HepG2 (cell line): ENCODE results near the gene TPM3. TPM values are rescaled to one million over a fixed set of nuclear protein-coding genes. Genes with fewer than 3 reads are reported as not detected.

Experiments used
- EP300 ChIP-seq, 3 experiments: sonication (generic) in 1 of 3; formaldehyde crosslinking in 1 of 3; IDR thresholded peaks; 2 replicates each; pipeline versions ENCODE4 v1.5.1 to v1.6.1; 2011 to 2020; ENCODE audit warnings: low read depth in 2 of 3, low read length in 2 of 3, borderline replicate concordance in 1 of 3, improper control_type of control experiment in 1 of 3, mild to moderate bottlenecking in 1 of 3, missing genetic modification reagents in 1 of 3, moderate library complexity in 1 of 3
- ESRRA ChIP-seq: sonication (generic); formaldehyde crosslinking; IDR thresholded peaks from 2 replicates; pipeline ENCODE4 v1.5.1; 2020; ENCODE audit warnings: mild to moderate bottlenecking, low read depth, missing genetic modification reagents
- FOXA1 ChIP-seq, 2 experiments: fragments of 450-650 bp in 1 of 2; sonication (generic) in 1 of 2; formaldehyde crosslinking in 1 of 2; IDR thresholded peaks; 2 replicates each; pipeline versions ENCODE4 v1.4.0 to v1.6.1; 2016 to 2020; ENCODE audit warnings: missing genetic modification reagents in 1 of 2
- FOXC1 ChIP-seq: sonication (generic); formaldehyde crosslinking; IDR thresholded peaks from 2 replicates; pipeline ENCODE4 v1.8.0; 2022; ENCODE audit warnings: mild to moderate bottlenecking, missing genetic modification reagents, borderline replicate concordance
- GATAD2A ChIP-seq: IDR thresholded peaks from 2 replicates; pipeline ENCODE4 v1.6.1; 2016
- HMGXB3 ChIP-seq: sonication (generic); formaldehyde crosslinking; IDR thresholded peaks from 2 replicates; pipeline ENCODE4 v1.4.0; 2020; ENCODE audit warnings: missing genetic modification reagents, borderline replicate concordance
- KAT2B ChIP-seq: fragments of 150-350 bp; IDR thresholded peaks from 2 replicates; pipeline ENCODE4 v1.6.1; 2014; ENCODE audit warnings: low read depth, low read length, borderline replicate concordance
- NFYB ChIP-seq: sonication (generic); formaldehyde crosslinking; IDR thresholded peaks from 2 replicates; pipeline ENCODE4 v1.4.0; 2020; ENCODE audit warnings: missing genetic modification reagents
- PAWR ChIP-seq: sonication (generic); formaldehyde crosslinking; IDR thresholded peaks from 2 replicates; pipeline ENCODE4 v1.4.0; 2020; ENCODE audit warnings: missing genetic modification reagents, mild to moderate bottlenecking, borderline replicate concordance
- PITX1 ChIP-seq: sonication (generic); formaldehyde crosslinking; IDR thresholded peaks from 2 replicates; pipeline ENCODE4 v1.5.1; 2020; ENCODE audit warnings: mild to moderate bottlenecking, missing genetic modification reagents
- SOX13 ChIP-seq, 3 experiments: fragments of 450-650 bp in 1 of 3; sonication (generic) in 1 of 3; formaldehyde crosslinking in 1 of 3; IDR thresholded peaks in 2 of 3; conservative IDR thresholded peaks in 1 of 3; 2 replicates each; pipeline versions ENCODE4 v1.5.0 to v1.6.1; 2016 to 2020; ENCODE audit warnings: antibody characterized with exemption in 1 of 3, mild to moderate bottlenecking in 1 of 3, missing compliant biosample characterization in 1 of 3, missing genetic modification reagents in 1 of 3, moderate library complexity in 1 of 3
- THYN1 ChIP-seq: sonication (generic); formaldehyde crosslinking; IDR thresholded peaks from 2 replicates; pipeline ENCODE4 v1.8.1; 2023; ENCODE audit warnings: low read depth, mild to moderate bottlenecking, moderate library complexity, missing genetic modification reagents, borderline replicate concordance
- ZBTB8A ChIP-seq: sonication (generic); formaldehyde crosslinking; IDR thresholded peaks from 2 replicates; pipeline ENCODE4 v1.4.0; 2020; ENCODE audit warnings: mild to moderate bottlenecking, low read depth, missing genetic modification reagents, borderline replicate concordance
- ZMYM4 ChIP-seq: sonication (generic); formaldehyde crosslinking; IDR thresholded peaks from 2 replicates; pipeline ENCODE4 v1.8.1; 2023; ENCODE audit warnings: mild to moderate bottlenecking, missing genetic modification reagents
- ZNF232 ChIP-seq: sonication (generic); formaldehyde crosslinking; IDR thresholded peaks from 2 replicates; pipeline ENCODE4 v1.4.0; 2020; ENCODE audit warnings: missing genetic modification reagents, borderline replicate concordance
- ZNF280B ChIP-seq: sonication (generic); formaldehyde crosslinking; IDR thresholded peaks from 2 replicates; pipeline ENCODE4 v1.5.0; 2020; ENCODE audit warnings: missing genetic modification reagents, mild to moderate bottlenecking, borderline replicate concordance
- ZNF749 ChIP-seq: sonication (generic); formaldehyde crosslinking; IDR thresholded peaks from 2 replicates; pipeline ENCODE4 v1.8.0; 2022; ENCODE audit warnings: mild to moderate bottlenecking, missing genetic modification reagents, moderate library complexity, borderline replicate concordance
- polyA plus RNA-seq, 8 experiments: library from polyadenylated mRNA; depleted of rRNA in 3 of 8; stranded (reverse) in 7 of 8; unstranded in 1 of 8; fragments of >200 nt; fragmentation: Illumina TruSeq in 4 of 8; extraction: Trizol in 4 of 8; gene quantifications; 2 replicates each; pipeline versions ENCODE4 v1.2.1 to v1.2.3, GENCODE V29; 2011 to 2016; ENCODE audit warnings: low read depth in 4 of 8, missing spikeins in 1 of 8, mixed read lengths in 1 of 8; ENCODE audit not compliant: insufficient read depth in 1 of 8
- total RNA-seq, 5 experiments: library from RNA; depleted of rRNA; stranded (reverse); fragments of >200 nt; fragmentation: Illumina TruSeq; extraction: Trizol; gene quantifications; 2 replicates each; pipeline ENCODE4 v1.2.3, GENCODE V29; 2016; ENCODE audit warnings: low read depth in 1 of 5
- TF ChIP-seq, protein P1 (sequence below): sonication (generic); formaldehyde crosslinking; IDR thresholded peaks from 2 replicates; pipeline ENCODE4 v1.5.0; 2020; ENCODE audit warnings: missing genetic modification reagents

The TPM3 gene
- total and polyA plus RNA-seq, 2 of the 13 experiments (the other 11 are each of a cell fraction or from before 2014, with no cell fraction given) = 160 to 307 TPM

DNA sequence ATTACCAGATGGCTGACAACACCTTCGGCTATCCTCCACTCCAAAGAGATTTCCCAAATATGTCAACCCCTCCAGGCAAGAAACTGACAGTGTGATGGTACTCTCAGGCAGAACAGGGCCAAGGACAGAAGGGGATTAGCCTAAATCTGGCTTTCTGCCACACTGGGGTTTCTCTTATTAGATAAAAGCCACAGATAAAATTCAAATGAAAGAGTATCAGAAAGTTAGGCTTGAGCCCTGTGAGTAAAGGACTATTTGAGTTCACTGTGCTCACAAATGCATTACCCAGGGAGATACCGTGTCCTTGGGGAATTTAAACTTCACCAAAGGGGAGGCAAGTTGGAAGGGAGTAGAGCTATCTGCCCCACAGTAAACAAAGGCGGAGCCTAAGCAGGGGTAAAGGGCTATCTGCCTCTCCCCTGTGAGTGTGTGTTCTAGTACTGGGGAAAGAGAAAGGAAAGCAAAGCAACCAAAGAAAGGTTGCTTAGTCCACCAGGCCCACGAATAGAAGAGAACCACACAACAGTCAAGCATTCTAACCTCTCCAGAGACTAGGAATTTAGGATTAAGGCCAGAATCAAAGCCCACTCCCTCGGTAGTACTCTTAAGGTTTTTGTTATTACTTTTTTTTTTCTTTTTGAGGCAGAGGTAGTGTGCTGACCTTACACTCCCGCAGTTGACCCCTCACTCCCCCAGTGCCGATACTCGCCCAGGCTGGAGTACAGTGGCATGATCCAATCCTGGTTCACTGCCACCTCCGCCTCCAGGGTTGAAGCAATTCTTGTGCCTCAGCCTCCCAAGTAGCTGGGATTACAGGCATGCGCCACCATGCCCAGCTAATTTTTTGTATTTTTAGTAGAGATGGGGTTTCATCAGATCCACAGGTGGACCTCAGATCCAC lies 12.7 kb downstream of the TPM3 start (continued):
- TF ChIP-seq FOXC1 (CRISPR knock-in tag) (0 out of 2 replicates have a peak, but pooled peaks have one; percentile 28), FOXA1 (IDR thresholded peaks at IDR 0.05) (no peak), FOXA1 (CRISPR knock-in tag; IDR thresholded peaks at IDR 0.05) (peak; percentile 77), KAT2B (no peak), NFYB (no peak), ZBTB8A (CRISPR knock-in tag) (no peak), HMGXB3 (CRISPR knock-in tag) (peak; percentile 49; the same call in 1 of the 2 replicates), PAWR (CRISPR knock-in tag) (no peak), ESRRA (CRISPR knock-in tag) (no peak), THYN1 (no peak), ZNF749 (CRISPR knock-in tag) (no peak), SOX13 (IDR thresholded peaks at IDR 0.05) (no peak), SOX13 (CRISPR knock-in tag; conservative IDR thresholded peaks at IDR 0.05 in 1 of 2, IDR thresholded peaks at IDR 0.05 in 1 of 2) (peak in 1 of 2 experiments; percentile 25; a peak in 1 of 4 replicates), ZNF232 (CRISPR knock-in tag) (no peak), PITX1 (peak; percentile 55; the same call in 1 of the 2 replicates), ZNF280B (CRISPR knock-in tag) (no peak), GATAD2A (peak; percentile 32; the same call in 1 of the 2 replicates), ZMYM4 (CRISPR knock-in tag) (peak; percentile 52; the same call in 1 of the 2 replicates), EP300 (IDR thresholded peaks at IDR 0.05; ENCODE audit: low read depth in 2 of 2, low read length in 2 of 2) (no peak), EP300 (CRISPR knock-in tag; IDR thresholded peaks at IDR 0.05; ENCODE audit: borderline replicate concordance) (no peak)
- TF ChIP-seq, protein P1, sequence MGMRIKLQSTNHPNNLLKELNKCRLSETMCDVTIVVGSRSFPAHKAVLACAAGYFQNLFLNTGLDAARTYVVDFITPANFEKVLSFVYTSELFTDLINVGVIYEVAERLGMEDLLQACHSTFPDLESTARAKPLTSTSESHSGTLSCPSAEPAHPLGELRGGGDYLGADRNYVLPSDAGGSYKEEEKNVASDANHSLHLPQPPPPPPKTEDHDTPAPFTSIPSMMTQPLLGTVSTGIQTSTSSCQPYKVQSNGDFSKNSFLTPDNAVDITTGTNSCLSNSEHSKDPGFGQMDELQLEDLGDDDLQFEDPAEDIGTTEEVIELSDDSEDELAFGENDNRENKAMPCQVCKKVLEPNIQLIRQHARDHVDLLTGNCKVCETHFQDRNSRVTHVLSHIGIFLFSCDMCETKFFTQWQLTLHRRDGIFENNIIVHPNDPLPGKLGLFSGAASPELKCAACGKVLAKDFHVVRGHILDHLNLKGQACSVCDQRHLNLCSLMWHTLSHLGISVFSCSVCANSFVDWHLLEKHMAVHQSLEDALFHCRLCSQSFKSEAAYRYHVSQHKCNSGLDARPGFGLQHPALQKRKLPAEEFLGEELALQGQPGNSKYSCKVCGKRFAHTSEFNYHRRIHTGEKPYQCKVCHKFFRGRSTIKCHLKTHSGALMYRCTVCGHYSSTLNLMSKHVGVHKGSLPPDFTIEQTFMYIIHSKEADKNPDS (CRISPR knock-in tag) = peak; percentile 96; the same call in 1 of the 2 replicates
